ENCODE measurements around the gene SPIN3. TPM values are rescaled to one million over a fixed set of nuclear protein-coding genes. Genes with fewer than 3 reads are reported as not detected.
A peak's percentile ranks its signal among the peaks of the same experiment; 100 is the strongest.
"Not testable (repeated sequence)": the region's sequence is repeated elsewhere in the genome, so short reads cannot be mapped to it uniquely, and the experiment has no call there.

SPIN3 gene
- 15.4 and 17.4 TPM in 2 replicates for polyA plus RNA-seq (2014; cell fraction: cytosol; rRNA removed)
- polyA plus RNA-seq (2014; cell fraction: nucleus; rRNA removed) = 49.4 and 65.0 TPM in 2 replicates

DNA sequence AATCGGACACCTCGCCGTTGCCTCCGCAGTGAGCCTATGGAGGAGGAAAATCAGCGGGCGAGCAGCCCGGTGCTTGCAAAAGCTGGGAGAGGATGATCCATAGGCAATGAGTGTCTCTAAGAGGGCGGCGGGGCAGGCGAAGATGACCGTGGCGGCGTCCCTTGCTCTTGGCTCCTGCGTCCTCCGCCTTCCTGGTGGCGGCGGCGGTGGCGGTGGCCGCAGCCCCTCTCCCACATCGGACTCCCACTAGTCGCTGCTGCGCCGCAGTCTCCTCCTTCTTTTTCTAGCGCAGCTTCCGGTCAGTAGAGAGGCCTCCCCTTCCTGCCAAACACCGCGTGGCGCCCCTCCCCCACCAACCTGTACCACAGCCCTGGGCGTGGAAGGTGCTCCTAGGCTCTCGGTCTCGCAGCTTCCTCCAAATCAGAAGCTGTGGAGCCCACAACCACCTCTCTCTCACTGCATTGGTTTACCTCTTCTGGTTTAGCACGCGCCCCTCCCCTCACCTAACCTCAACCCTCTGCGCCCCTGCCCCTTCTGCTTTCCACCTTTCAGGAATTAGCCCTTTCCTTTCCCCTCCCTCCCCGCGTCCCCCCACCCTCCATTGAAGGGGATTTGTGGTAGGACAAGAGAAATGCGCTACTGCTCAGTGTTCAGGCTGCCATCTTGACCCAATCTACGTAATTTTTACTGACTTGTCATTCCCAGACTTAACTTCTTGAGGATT is at the start of gene SPIN3:
Gene SPIN3, minus strand, starts transcription at position 271 of the 724 bp plus-strand sequence. CDS start 594 bp downstream, outside the sequence.
- DNase-seq (ENCODE audit: low spot score) = peak; percentile 93

DNA sequence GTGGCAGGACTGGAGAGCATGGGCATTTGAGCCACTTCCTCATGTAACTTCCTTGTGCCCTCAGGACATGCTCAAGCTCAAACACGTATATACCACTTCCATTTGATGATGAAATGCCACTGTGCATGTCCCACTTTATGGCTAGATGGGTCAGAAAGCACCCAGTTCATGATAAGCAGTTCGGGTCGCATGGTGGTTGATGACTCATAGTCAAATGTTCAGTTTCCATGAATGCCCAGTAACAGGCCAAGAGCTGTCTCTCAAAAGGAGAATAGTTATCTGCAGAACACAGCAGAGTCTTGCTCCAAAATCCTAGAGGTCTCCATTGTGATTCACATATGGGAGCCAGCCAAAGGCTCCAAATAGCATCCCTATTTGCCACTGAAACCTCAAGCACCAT is 48.9 kb upstream of the SPIN3 start:
- no peak for DNase-seq (ENCODE audit: low spot score)

DNA sequence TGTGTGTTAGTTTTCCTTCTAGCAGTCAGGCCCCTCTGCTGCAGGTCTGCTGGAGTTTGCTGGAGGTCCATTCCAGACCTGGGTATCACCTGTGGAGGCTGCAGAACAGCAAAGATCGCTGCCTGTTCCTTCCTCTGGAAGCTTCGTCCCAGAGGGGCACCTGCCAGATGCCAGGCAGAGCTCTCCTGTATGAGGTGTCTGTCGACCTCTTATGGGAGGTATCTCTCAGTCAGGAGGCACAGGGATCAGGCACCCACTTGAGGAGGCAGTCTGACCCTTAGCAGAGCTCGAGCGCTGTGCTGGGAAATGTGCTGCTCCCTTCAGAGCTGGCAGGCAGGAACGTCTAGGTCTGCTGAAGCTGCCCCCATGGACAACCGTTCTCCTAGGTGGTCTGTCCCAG is 41.9 kb upstream of the SPIN3 start:
- not testable (repeated sequence) for DNase-seq (ENCODE audit: low spot score)

DNA sequence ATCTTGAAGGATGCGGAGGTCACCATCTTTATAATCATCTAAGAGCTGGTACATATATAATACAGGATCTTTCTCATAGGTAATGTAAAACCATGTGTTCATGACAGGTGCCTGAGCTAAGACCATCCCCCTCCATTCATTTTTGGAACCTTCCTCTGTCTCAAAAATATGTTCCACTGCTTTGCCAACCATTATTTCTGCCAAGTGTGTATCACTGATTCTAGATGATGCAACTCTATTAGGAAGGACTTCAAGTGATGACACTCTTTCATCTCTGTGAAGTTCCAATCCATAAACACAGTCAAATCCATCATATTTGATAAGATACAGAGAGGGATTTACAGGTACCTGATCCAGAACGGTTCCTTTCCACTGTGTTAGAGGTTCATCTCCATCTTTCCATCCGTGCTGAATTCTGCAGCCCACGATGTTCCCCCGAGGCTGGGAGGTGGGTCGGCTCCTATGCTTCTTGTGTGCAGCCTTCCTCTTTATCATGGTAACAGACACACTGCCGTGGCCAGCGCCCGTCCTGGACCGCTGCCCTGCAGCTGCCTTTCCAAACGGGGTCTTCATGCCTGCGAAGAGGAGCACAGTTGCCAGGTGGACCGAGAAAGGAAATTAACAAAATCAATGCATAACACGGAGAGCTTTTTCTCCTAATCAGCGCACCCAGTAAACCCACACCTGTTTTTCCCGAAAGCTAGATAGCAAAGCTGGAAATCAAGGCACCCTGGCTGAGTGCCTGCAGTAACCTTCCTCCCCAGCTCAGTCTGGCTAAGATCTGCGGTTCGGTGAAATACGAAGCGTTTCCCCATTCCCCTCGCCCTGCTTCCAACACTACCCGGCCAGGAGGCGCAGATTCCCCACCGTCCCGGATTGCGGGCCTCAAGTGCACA is 718 bp downstream of the SPIN3 start:
- peak; percentile 2 for DNase-seq (ENCODE audit: low spot score)

DNA sequence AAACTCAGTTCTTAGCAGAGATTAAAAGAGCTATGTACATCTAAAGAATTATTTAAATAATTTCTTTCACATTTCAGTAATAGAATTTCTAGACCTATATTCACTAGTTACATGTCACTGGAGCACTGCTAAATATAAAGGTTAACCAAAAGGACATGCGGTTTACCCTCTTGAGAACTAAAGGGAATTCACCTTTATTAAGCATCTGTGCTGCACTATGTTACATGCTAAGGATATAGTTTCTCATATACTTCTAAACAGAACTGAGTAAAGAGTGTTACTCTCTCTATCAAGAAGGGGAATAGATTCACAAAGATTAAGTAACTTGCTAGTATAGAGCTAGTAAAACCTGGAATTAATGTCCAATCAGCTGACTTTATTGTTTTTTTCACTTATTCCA is 7.6 kb downstream of the SPIN3 start:
- no peak for DNase-seq (ENCODE audit: low spot score)

DNA sequence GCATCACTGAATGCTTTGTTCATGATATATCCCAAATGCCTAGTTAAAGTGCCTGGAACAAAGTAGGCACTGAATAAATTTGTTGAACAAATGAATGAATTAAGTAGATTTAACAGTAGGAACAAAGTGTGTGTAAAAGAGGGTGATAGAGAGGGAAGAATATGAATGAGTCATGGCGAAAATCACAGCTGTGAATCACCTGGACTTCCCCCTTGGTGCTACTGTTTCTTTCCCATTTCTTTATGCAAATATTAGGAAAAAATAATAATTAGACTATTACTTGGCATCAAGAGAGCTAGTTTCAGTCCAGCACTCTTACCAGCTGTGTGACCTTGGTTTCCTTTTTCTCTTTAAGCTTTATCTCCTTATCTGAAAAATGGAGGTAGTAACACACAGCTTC is 9.2 kb downstream of the SPIN3 start:
- no peak for DNase-seq (ENCODE audit: low spot score)

DNA sequence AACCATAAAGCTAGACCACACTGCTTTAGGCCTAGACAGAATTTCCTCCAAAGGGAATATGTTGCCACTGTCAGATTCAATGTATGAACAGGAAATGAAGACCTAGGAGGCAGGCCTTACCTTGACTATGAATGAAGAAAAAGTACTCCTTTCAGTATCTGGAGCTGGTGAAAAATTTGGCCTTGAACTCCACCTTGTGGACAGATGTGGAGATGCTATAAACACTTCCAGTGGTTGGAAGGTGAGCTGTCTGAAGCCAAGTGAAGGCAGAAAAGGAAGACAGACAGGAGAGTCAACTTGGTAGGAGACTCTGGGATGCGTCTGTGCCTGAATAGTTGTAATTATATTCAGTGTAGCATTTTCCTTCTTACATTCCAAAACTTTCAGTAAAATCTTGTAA is 17.2 kb downstream of the SPIN3 start:
- DNase-seq (ENCODE audit: low spot score) = peak; percentile 33

DNA sequence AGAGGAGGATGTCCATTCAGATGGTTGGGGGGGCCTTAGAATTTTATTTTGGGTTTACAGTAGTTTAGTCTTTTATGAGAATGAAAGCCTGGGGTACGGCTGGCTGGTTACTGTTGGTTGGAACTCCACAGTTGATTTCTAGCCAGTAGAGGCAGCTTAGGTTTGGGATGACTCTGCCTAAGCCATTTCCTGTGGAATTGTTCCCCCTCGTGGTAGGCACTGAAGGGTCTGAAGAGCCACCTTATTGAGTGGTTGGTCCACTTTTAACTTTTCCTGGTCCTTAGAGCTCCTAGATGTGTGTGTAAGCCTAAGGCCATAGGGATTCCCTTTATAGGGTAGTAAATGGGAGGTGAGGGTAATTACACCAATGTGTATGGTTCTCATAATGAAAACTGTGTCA is 19.7 kb downstream of the SPIN3 start:
- DNase-seq (ENCODE audit: low spot score) = no peak

DNA sequence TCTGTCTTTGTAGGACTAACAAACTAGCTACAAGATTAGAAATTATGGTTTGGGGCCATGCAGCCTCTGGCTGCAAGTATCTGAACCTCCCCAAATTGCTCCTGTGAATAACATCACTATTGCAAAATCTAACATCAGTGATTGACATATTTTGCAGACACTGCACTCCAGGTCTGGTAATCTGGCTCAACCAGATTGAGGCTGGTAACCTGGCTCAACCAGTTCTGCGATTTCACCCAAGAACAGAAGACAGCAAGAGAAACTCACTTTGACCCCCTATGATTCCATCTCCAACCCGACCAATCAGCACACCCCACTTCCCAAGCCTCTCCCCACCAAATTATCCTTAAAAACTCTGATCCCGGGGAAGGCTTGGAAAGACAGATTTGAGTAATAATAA is 20.9 kb downstream of the SPIN3 start:
- no peak for DNase-seq (ENCODE audit: low spot score)

DNA sequence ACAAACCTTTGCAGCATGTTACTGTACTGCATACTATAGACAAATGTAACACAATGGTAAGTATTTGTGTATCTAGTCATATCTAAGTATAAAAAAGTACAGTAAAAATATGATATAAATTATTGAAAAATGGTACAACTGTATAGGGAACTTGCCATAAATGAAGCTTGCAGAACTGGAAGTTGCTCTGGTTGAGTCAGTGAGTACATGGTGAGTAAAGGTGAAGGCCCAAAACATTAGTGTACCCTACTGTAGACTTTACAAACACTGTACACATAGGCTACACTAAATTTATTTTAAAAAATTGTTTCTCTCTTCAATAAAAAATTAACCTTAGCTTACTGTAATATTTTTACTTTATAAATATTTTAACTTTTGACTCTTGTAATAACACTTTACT is 25.8 kb downstream of the SPIN3 start:
- DNase-seq (ENCODE audit: low spot score) = no peak

DNA sequence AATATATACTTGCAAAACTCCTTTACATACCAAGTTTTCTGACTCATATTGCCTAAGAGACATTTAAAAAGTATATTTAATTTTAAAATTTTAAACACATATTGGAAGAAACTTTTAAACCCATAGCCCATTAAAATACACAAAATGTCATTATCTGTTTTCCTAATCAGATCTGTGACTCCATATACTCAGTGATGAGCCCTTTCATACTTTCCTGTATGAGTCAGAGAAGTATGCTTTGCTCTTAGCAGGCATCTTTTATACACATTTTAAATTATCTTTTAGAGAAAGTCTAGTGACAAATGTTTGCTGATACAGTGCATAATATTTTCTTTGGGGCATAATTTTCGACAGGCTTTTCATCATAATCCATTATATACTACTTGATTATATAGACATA is 26.4 kb downstream of the SPIN3 start:
- no peak for DNase-seq (ENCODE audit: low spot score)

DNA sequence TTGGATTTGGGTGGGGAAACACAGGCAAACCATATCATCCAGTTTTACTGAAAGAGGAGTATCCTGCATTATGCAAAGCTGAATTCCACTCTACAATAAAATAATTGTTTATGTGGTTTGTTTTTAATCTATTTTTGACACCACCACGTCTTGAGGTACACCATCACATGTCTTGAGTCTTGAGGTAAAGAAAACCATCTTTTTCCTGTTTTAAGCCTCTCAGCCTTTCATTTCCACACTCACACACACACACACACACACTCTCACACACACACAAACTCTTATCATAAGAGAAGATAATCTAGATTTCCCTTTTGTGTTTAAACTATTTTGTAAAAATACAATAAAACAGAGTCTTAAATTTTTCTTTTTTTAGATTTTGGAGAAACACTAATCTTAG is 32.0 kb downstream of the SPIN3 start:
- DNase-seq (ENCODE audit: low spot score) = no peak

DNA sequence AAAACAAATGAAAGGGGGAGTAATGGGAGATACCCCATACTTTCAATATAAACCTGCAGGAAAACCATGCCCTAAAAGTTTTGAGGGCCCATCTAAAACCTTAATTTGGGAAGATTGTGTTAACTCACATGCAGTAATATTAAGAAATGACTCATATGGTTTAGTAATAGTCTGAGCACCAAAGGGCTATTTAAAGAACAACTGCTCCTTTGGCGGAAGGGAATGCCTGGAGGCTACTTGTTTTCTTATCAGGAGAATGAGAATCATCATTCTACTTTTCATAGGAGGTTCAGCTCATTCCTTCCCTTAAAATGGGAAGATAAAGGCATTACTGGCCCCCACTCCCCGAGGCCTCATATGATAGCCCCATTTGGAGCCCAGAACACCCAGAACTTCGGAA is 47.6 kb downstream of the SPIN3 start:
- no peak for DNase-seq (ENCODE audit: low spot score)

DNA sequence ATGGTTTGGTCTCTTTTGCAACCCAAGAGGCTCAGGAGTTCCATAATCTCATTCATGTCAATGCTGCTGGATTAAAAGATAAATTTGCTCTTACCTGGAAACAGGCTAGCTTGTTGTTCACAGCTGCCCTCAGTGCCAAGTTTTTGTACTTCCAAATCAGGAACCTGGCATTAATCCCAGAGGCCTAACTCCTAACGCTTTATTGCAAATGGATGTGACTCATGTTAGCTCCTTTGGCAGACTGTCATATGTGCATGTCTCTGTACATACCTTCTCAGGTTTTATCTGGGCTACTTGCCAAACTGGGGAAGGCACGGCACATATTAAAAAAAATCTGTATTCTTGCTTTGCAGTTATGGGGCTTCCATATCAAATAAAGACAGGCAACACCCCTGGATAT is 49.1 kb downstream of the SPIN3 start:
- not testable (repeated sequence) for DNase-seq (ENCODE audit: low spot score)

DNA sequence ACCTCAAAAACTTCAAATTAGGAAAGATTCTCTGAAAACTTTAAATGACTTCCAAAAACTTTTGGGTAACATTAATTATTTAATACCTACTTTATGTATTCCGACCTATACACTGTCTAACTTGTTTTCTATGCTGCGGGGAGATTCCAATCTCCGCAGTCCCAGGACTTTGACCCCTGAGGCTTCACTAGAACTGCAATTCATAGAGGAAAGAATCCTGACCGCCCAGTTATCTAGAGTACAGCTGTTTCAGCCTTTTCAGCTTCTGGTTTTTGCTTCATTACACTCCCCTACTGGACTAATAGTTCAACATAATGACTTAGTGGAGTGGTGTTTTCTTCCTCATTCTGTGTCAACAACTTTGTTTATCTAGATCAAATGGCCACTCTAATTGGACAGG is 50.1 kb downstream of the SPIN3 start:
- DNase-seq (ENCODE audit: low spot score) = not testable (repeated sequence)

DNA sequence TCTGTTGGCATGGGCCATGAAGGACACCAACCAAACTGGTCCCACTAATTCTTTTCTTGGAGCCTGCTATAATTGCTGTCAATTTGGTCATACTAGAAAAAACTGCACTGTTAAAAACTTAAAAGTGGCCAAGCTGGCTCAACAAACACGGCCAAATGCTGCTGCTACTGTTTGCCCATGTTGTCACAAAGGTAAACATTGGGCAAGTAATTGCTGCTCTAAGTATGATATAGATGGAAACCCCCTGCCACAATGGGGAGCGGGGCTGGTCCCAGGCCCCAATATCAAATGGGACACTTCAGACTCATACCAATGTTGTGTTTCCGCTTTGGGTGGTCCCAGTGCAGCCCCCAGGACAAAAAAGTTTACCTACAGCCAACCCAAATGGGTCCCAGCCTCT is 52.1 kb downstream of the SPIN3 start:
- DNase-seq (ENCODE audit: low spot score) = no peak
